HEK293 (cell line): ENCODE measurements around the gene CATSPERD.

Experiments
- FEZF1 ChIP-seq: fragments of 450-650 bp; formaldehyde crosslinking; IDR thresholded peaks from 2 replicates; pipeline ENCODE4 v1.5.1; 2016; ENCODE audit warnings: missing biosample characterization, missing genetic modification characterization
- GLIS1 ChIP-seq: fragments of 450-650 bp; formaldehyde crosslinking; IDR thresholded peaks from 2 replicates; pipeline ENCODE4 v1.5.1; 2016; ENCODE audit warnings: missing biosample characterization, missing genetic modification characterization
- KLF1 ChIP-seq: fragments of 450-650 bp; formaldehyde crosslinking; IDR thresholded peaks from 2 replicates; pipeline ENCODE4 v1.5.1; 2016; ENCODE audit warnings: missing biosample characterization, missing genetic modification characterization
- KLF17 ChIP-seq: fragments of 450-650 bp; formaldehyde crosslinking; IDR thresholded peaks from 2 replicates; pipeline ENCODE4 v1.5.1; 2016; ENCODE audit warnings: missing biosample characterization, missing genetic modification characterization
- MZF1 ChIP-seq: fragments of 450-650 bp; formaldehyde crosslinking; IDR thresholded peaks from 2 replicates; pipeline ENCODE4 v1.5.1; 2017; ENCODE audit warnings: missing biosample characterization, missing genetic modification characterization, borderline replicate concordance
- PRDM2 ChIP-seq: fragments of 450-650 bp; formaldehyde crosslinking; IDR thresholded peaks from 2 replicates; pipeline ENCODE4 v1.5.1; 2016; ENCODE audit warnings: missing biosample characterization, missing genetic modification characterization, borderline replicate concordance
- SP2 ChIP-seq: fragments of 450-650 bp; formaldehyde crosslinking; IDR thresholded peaks from 2 replicates; pipeline ENCODE4 v1.5.1; 2016; ENCODE audit warnings: missing biosample characterization, missing genetic modification characterization
- SP7 ChIP-seq: fragments of 450-650 bp; formaldehyde crosslinking; IDR thresholded peaks from 2 replicates; pipeline ENCODE4 v1.5.1; 2016; ENCODE audit warnings: missing biosample characterization, missing genetic modification characterization
- ZBTB17 ChIP-seq: fragments of 450-650 bp; formaldehyde crosslinking; IDR thresholded peaks from 2 replicates; pipeline ENCODE4 v1.5.1; 2016; ENCODE audit warnings: missing biosample characterization, missing genetic modification characterization
- ZBTB7A ChIP-seq: fragments of 450-650 bp; formaldehyde crosslinking; IDR thresholded peaks from 2 replicates; pipeline ENCODE4 v1.5.1; 2016; ENCODE audit warnings: low read depth, missing biosample characterization, missing genetic modification characterization
- ZNF114 ChIP-seq: fragments of 450-650 bp; formaldehyde crosslinking; IDR thresholded peaks from 2 replicates; pipeline ENCODE4 v1.5.0; 2017; ENCODE audit warnings: missing biosample characterization, missing genetic modification characterization
- ZNF138 ChIP-seq: fragments of 450-650 bp; formaldehyde crosslinking; IDR thresholded peaks from 2 replicates; pipeline ENCODE4 v1.5.1; 2016; ENCODE audit warnings: missing biosample characterization, missing genetic modification characterization, borderline replicate concordance
- ZNF2 ChIP-seq: fragments of 450-650 bp; formaldehyde crosslinking; IDR thresholded peaks from 2 replicates; pipeline ENCODE4 v1.5.1; 2016; ENCODE audit warnings: missing biosample characterization, missing genetic modification characterization
- ZNF202 ChIP-seq: fragments of 450-650 bp; formaldehyde crosslinking; IDR thresholded peaks from 2 replicates; pipeline ENCODE4 v1.5.1; 2016; ENCODE audit warnings: missing biosample characterization, missing genetic modification characterization, borderline replicate concordance
- ZNF211 ChIP-seq: fragments of 450-650 bp; formaldehyde crosslinking; IDR thresholded peaks from 2 replicates; pipeline ENCODE4 v1.5.1; 2016; ENCODE audit warnings: low read depth, missing biosample characterization, missing genetic modification characterization
- ZNF324 ChIP-seq: fragments of 450-650 bp; formaldehyde crosslinking; IDR thresholded peaks from 2 replicates; pipeline ENCODE4 v1.5.1; 2016; ENCODE audit warnings: missing biosample characterization, missing genetic modification characterization
- ZNF362 ChIP-seq: fragments of 450-650 bp; formaldehyde crosslinking; IDR thresholded peaks from 2 replicates; pipeline ENCODE4 v1.5.1; 2016; ENCODE audit warnings: missing biosample characterization, missing genetic modification characterization
- ZNF449 ChIP-seq: fragments of 450-650 bp; formaldehyde crosslinking; IDR thresholded peaks from 2 replicates; pipeline ENCODE4 v1.5.1; 2017; ENCODE audit warnings: missing biosample characterization, mild to moderate bottlenecking, missing genetic modification characterization, moderate library complexity
- ZNF629 ChIP-seq: fragments of 450-650 bp; formaldehyde crosslinking; IDR thresholded peaks from 2 replicates; pipeline ENCODE4 v1.5.1; 2017; ENCODE audit warnings: missing biosample characterization, missing genetic modification characterization
- ZNF792 ChIP-seq: fragments of 450-650 bp; formaldehyde crosslinking; IDR thresholded peaks from 2 replicates; pipeline ENCODE4 v1.5.1; 2016; ENCODE audit warnings: missing biosample characterization, missing genetic modification characterization
- ZNF837 ChIP-seq: fragments of 450-650 bp; formaldehyde crosslinking; IDR thresholded peaks from 2 replicates; pipeline ENCODE4 v1.5.1; 2016; ENCODE audit warnings: missing biosample characterization, missing genetic modification characterization
- ZXDB ChIP-seq: fragments of 450-650 bp; formaldehyde crosslinking; IDR thresholded peaks from 2 replicates; pipeline ENCODE4 v1.5.1; 2016; ENCODE audit warnings: missing biosample characterization, missing genetic modification characterization
- TF ChIP-seq, protein P1 (sequence below): fragments of 450-650 bp; formaldehyde crosslinking; IDR thresholded peaks from 2 replicates; pipeline ENCODE4 v1.5.1; 2016; ENCODE audit warnings: missing biosample characterization, missing genetic modification characterization
- TF ChIP-seq, protein P2 (sequence below): fragments of 450-650 bp; formaldehyde crosslinking; IDR thresholded peaks from 2 replicates; pipeline ENCODE4 v1.5.1; 2016; ENCODE audit warnings: missing biosample characterization, missing genetic modification characterization
- TF ChIP-seq, protein P3 (sequence below): fragments of 450-650 bp; formaldehyde crosslinking; IDR thresholded peaks from 2 replicates; pipeline ENCODE4 v1.5.1; 2017; ENCODE audit warnings: missing biosample characterization, missing genetic modification characterization

Gene CATSPERD

DNA sequence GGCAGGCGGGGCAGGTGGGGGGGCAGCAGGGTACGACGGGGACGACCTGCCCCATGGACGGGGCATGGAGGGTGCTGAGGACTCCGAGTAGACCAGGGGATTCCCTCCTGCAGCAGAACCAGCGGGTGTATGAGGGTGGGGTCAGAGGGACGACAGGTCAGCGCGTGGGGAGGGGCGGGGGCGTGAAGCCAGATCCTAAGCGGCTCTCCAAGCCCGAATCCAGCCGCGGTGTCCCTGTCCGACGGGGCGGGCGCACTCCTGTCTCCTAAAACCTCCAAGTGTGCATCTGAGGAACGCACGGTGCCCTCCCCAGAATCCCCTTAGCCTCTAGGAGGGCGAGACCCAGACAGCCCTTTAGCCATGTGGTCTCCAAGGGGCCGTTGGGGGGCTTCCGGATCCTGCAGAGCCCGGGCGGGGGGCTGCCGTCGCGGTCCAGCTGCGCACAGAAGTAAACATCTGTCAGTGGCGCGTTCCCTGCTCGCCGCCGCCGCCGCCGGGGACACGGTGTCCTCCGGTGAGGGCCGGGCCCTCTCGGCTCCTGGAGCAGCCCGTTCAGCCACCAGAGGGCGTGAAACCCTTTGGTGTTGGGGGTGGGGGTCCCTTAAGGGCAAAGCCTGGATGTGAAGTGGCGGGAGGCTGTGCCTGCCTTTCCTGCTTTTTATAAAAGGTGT, 85.2 kb downstream of the CATSPERD start (continued):
- no peak for TF ChIP-seq PRDM2 (tag by site-specific recombination)
- TF ChIP-seq ZBTB7A (tag by site-specific recombination) = peak; percentile 10; the same call in 1 of the 2 replicates
- TF ChIP-seq ZNF449 (tag by site-specific recombination) = no peak
- 0 out of 2 replicates have a peak, but pooled peaks have one; percentile 25 for TF ChIP-seq SP2 (tag by site-specific recombination)
- TF ChIP-seq, protein P1, sequence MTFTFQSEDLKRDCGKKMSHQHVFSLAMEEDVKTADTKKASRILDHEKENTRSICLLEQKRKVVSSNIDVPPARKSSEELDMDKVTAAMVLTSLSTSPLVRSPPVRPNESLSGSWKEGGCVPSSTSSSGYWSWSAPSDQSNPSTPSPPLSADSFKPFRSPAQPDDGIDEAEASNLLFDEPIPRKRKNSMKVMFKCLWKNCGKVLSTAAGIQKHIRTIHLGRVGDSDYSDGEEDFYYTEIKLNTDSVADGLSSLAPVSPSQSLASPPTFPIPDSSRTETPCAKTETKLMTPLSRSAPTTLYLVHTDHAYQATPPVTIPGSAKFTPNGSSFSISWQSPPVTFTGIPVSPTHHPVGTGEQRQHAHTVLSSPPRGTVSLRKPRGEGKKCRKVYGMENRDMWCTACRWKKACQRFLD (tag by site-specific recombination) = no peak
- TF ChIP-seq FEZF1 (tag by site-specific recombination) = no peak
- TF ChIP-seq ZNF792 (tag by site-specific recombination) = peak; percentile 59; the same call in 1 of the 2 replicates
- TF ChIP-seq, protein P2, sequence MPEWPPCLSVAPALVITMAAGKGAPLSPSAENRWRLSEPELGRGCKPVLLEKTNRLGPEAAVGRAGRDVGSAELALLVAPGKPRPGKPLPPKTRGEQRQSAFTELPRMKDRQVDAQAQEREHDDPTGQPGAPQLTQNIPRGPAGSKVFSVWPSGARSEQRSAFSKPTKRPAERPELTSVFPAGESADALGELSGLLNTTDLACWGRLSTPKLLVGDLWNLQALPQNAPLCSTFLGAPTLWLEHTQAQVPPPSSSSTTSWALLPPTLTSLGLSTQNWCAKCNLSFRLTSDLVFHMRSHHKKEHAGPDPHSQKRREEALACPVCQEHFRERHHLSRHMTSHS (tag by site-specific recombination) = no peak
- TF ChIP-seq ZNF837 (tag by site-specific recombination) = no peak
- TF ChIP-seq ZNF2 = peak; percentile 43; the same call in 1 of the 2 replicates
- TF ChIP-seq ZBTB17 (tag by site-specific recombination) = no peak
- TF ChIP-seq GLIS1 (tag by site-specific recombination) = peak; percentile 62
- TF ChIP-seq KLF17 (tag by site-specific recombination) = peak; percentile 49; the same call in 1 of the 2 replicates
- TF ChIP-seq ZNF138 (tag by site-specific recombination) = no peak
- TF ChIP-seq ZXDB = no peak
- no peak for TF ChIP-seq ZNF114
- TF ChIP-seq, protein P3, sequence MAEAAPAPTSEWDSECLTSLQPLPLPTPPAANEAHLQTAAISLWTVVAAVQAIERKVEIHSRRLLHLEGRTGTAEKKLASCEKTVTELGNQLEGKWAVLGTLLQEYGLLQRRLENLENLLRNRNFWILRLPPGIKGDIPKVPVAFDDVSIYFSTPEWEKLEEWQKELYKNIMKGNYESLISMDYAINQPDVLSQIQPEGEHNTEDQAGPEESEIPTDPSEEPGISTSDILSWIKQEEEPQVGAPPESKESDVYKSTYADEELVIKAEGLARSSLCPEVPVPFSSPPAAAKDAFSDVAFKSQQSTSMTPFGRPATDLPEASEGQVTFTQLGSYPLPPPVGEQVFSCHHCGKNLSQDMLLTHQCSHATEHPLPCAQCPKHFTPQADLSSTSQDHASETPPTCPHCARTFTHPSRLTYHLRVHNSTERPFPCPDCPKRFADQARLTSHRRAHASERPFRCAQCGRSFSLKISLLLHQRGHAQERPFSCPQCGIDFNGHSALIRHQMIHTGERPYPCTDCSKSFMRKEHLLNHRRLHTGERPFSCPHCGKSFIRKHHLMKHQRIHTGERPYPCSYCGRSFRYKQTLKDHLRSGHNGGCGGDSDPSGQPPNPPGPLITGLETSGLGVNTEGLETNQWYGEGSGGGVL (tag by site-specific recombination) = peak; percentile 59
- TF ChIP-seq ZNF324 = no peak
- peak; percentile 49; the same call in 1 of the 2 replicates for TF ChIP-seq KLF1 (tag by site-specific recombination)
- no peak for TF ChIP-seq ZNF211
- no peak for TF ChIP-seq MZF1 (tag by site-specific recombination)
- TF ChIP-seq SP7 (tag by site-specific recombination) = 0 out of 2 replicates have a peak, but pooled peaks have one; percentile 26
- TF ChIP-seq ZNF629 = 0 out of 2 replicates have a peak, but pooled peaks have one; percentile 23
- no peak for TF ChIP-seq ZNF202 (tag by site-specific recombination)
- no peak for TF ChIP-seq ZNF362 (tag by site-specific recombination)
